Activated naive CD4-positive, alpha-beta T cell treated with anti-CD3 and anti-CD28 coated beads, Interleukin-2, amount 50 U/mL, for 72 hours (primary cell): ENCODE data around the gene PARP1. TPM values are rescaled to one million over a fixed set of nuclear protein-coding genes. Genes with fewer than 3 reads are reported as not detected.
"Not testable (repeated sequence)": the region's sequence is repeated elsewhere in the genome, so short reads cannot be mapped to it uniquely, and the experiment has no call there.

Experiments used
- ATAC-seq, 2 donors: fragments of 150-1000 bp; cut with Tn5 transposase; 2 replicates each; pipeline ENCODE4 v1.10.0; 2021; ENCODE audit warnings: mild to moderate bottlenecking in 2 of 2, moderate library complexity in 2 of 2
- DNase-seq, 2 donors: peaks; one replicate each; pipeline ENCODE4 v3.0.0; 2021 to 2022; ENCODE audit warnings: low spot score in 2 of 2
- H3K27ac Mint-ChIP-seq, 2 donors: one replicate each; pipeline ENCODE4 v1.8.0; 2022; ENCODE audit warnings: mild to moderate bottlenecking in 2 of 2, mixed read lengths in 2 of 2
- H3K36me3 Mint-ChIP-seq, 2 donors: one replicate each; pipeline ENCODE4 v1.8.0; 2022; ENCODE audit warnings: mixed read lengths in 2 of 2
- H3K9me3 Mint-ChIP-seq, 2 donors: one replicate each; pipeline ENCODE4 v1.8.0; 2022; ENCODE audit warnings: mixed read lengths in 2 of 2
- total RNA-seq, 2 donors: library from RNA; stranded (reverse); gene quantifications; one replicate each; pipeline ENCODE4 v1.2.3, GENCODE V29; 2022

Gene PARP1
- total RNA-seq, 2 donors from 2014 or later, result 176 to 234 TPM

- Mint-ChIP-seq H3K9me3 (no peaks in the 10 kb centered on the region), H3K27ac (no peak overlapping the region), H3K36me3 (no peaks in the 10 kb centered on the region)
- no peak for ATAC-seq
- DNase-seq, result no peak
These were observed 52.9 kb downstream of the PARP1 start for GRCh38 chr1:226355016-226355415.

- ATAC-seq (no peak), DNase-seq (no peak)
- H3K9me3 Mint-ChIP-seq, result no peaks in the 10 kb centered on the region
- no peaks in the 10 kb centered on the region for H3K36me3 Mint-ChIP-seq
- peak overlapping the region; percentile 1 to 68 for H3K27ac Mint-ChIP-seq
These were observed 54.0 kb downstream of the PARP1 start for GRCh38 chr1:226353698-226354525.

- no peaks in the 10 kb centered on the region for H3K9me3 Mint-ChIP-seq
- H3K36me3 Mint-ChIP-seq, result no peaks in the 10 kb centered on the region
- H3K27ac Mint-ChIP-seq, result no peak overlapping the region
- ATAC-seq, result no peak
- DNase-seq, result no peak
These were observed 56.2 kb downstream of the PARP1 start for GRCh38 chr1:226351709-226352108.

- ATAC-seq (no peak), DNase-seq (no peak)
- H3K27ac Mint-ChIP-seq, result no peak overlapping the region
These were observed 57.4 kb downstream of the PARP1 start for GRCh38 chr1:226350519-226350865.

GRCh38 chr1:226349801-226350518 lies 57.9 kb downstream of the PARP1 start:
- no peak overlapping the region for H3K27ac Mint-ChIP-seq
- no peak for DNase-seq
- H3K36me3 Mint-ChIP-seq, result no peaks in the 10 kb centered on the region
- H3K9me3 Mint-ChIP-seq, result no peaks in the 10 kb centered on the region
- ATAC-seq, result peak in 1 of 2 donors; percentile 17

More at GRCh38 chr1:226350519-226350865, 57.4 kb downstream of the PARP1 start:
- Mint-ChIP-seq H3K9me3 (no peaks in the 10 kb centered on the region), H3K36me3 (no peaks in the 10 kb centered on the region)

- H3K9me3 Mint-ChIP-seq, result no peaks in the 10 kb centered on the region
- DNase-seq (no peak), ATAC-seq (no peak)
- H3K36me3 Mint-ChIP-seq, result no peaks in the 10 kb centered on the region
- no peak overlapping the region for H3K27ac Mint-ChIP-seq
These were observed 58.8 kb downstream of the PARP1 start for GRCh38 chr1:226349081-226349480.

- DNase-seq (no peak), ATAC-seq (no peak)
- H3K36me3 Mint-ChIP-seq, result peaks cover 12% of the 10 kb centered on the region in 2 donors
- H3K27ac Mint-ChIP-seq, result peak overlapping the region in 1 of 2 donors; percentile 32
- peaks cover 7 to 13% of the 10 kb centered on the region in 2 donors for H3K9me3 Mint-ChIP-seq
These were observed 63.2 kb downstream of the PARP1 start for GRCh38 chr1:226344441-226345259.

GRCh38 chr1:226342656-226343055 lies 65.2 kb downstream of the PARP1 start:
- H3K27ac Mint-ChIP-seq, result no peak overlapping the region
- ATAC-seq (no peak), DNase-seq (no peak)
- peaks cover 7 to 13% of the 10 kb centered on the region in 2 donors for H3K9me3 Mint-ChIP-seq
- peaks cover 12% of the 10 kb centered on the region in 2 donors for H3K36me3 Mint-ChIP-seq

GRCh38 chr1:226340111-226340510 lies 67.8 kb downstream of the PARP1 start:
- Mint-ChIP-seq H3K36me3 (peaks cover 12% of the 10 kb centered on the region in 2 donors), H3K9me3 (peaks cover 7 to 13% of the 10 kb centered on the region in 2 donors)
- not testable (repeated sequence) for DNase-seq, ATAC-seq, H3K27ac Mint-ChIP-seq

- ATAC-seq, result peak in 1 of 2 donors; percentile 46
- no peak overlapping the region for H3K27ac Mint-ChIP-seq
- DNase-seq, result no peak
- H3K36me3 Mint-ChIP-seq, result peaks cover 12% of the 10 kb centered on the region in 2 donors
- peaks cover 7 to 13% of the 10 kb centered on the region in 2 donors for H3K9me3 Mint-ChIP-seq
These were observed 70.5 kb downstream of the PARP1 start for GRCh38 chr1:226337276-226337875.

GRCh38 chr1:226335661-226336060 lies 72.2 kb downstream of the PARP1 start:
- no peak overlapping the region for H3K27ac Mint-ChIP-seq
- DNase-seq (no peak), ATAC-seq (no peak)

GRCh38 chr1:226332947-226333346 lies 74.9 kb downstream of the PARP1 start:
- ATAC-seq, result no peak

More at GRCh38 chr1:226335661-226336060, 72.2 kb downstream of the PARP1 start:
- Mint-ChIP-seq H3K36me3 (peaks cover 7% of the 10 kb centered on the region in 2 donors), H3K9me3 (peaks cover 6 to 7% of the 10 kb centered on the region in 2 donors)

GRCh38 chr1:226329237-226329636 lies 78.7 kb downstream of the PARP1 start:
- no peak for ATAC-seq

More at GRCh38 chr1:226332947-226333346, 74.9 kb downstream of the PARP1 start:
- Mint-ChIP-seq H3K9me3 (no peaks in the 10 kb centered on the region), H3K27ac (no peak overlapping the region), H3K36me3 (no peaks in the 10 kb centered on the region)
- DNase-seq, result no peak

GRCh38 chr1:226327761-226328162 lies 80.1 kb downstream of the PARP1 start:
- Mint-ChIP-seq H3K9me3 (no peaks in the 10 kb centered on the region), H3K27ac (no peak overlapping the region), H3K36me3 (no peaks in the 10 kb centered on the region)
- DNase-seq, result no peak
- no peak for ATAC-seq

More at GRCh38 chr1:226329237-226329636, 78.7 kb downstream of the PARP1 start:
- Mint-ChIP-seq H3K36me3 (no peaks in the 10 kb centered on the region), H3K27ac (no peak overlapping the region), H3K9me3 (no peaks in the 10 kb centered on the region)
- DNase-seq, result no peak

- Mint-ChIP-seq H3K36me3 (no peaks in the 10 kb centered on the region), H3K9me3 (no peaks in the 10 kb centered on the region), H3K27ac (no peak overlapping the region)
- DNase-seq (no peak), ATAC-seq (no peak)
These were observed 82.7 kb downstream of the PARP1 start for GRCh38 chr1:226325178-226325577.

- H3K9me3 Mint-ChIP-seq, result no peaks in the 10 kb centered on the region
- DNase-seq (no peak), ATAC-seq (no peak)
- H3K36me3 Mint-ChIP-seq, result no peaks in the 10 kb centered on the region
- no peak overlapping the region for H3K27ac Mint-ChIP-seq
These were observed 83.4 kb downstream of the PARP1 start for GRCh38 chr1:226324479-226324878.
